HG02759 (cell line): Measurements from ENCODE around the gene FKBP11.

Experiments
- ATAC-seq: cut with Tn5 transposase; IDR thresholded peaks from one replicate; pipeline ENCODE4 v1.9.1; 2021; ENCODE audit warnings: mild to moderate bottlenecking, moderate library complexity; ENCODE audit not compliant: unreplicated experiment

FKBP11 gene

GRCh38 chr12:48956279-48957140 is 31.2 kb upstream of the FKBP11 start:
- ATAC-seq: peak; percentile 1

GRCh38 chr12:48954841-48955501 is 29.7 kb upstream of the FKBP11 start:
- ATAC-seq: no peak

GRCh38 chr12:48954061-48954460 is 28.8 kb upstream of the FKBP11 start:
- ATAC-seq: no peak

DNA sequence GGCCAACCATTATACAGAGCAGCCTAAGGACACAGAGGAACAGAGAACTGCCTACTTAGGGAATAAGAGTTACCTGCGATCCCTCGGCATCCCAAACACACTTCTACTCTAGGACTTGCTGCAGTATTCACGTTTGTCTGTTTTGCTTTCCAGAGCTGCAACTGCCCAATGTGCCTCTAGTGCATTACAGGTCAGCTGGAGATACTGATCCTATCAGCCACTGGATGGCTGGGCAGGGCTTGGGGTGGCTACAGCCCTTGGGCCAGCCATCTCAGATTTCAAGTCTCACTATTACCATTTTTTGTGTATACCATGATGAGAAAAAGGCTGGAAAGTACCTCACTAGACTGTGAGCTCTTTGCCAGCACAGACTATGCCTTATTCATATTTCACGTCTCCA is 27.4 kb upstream of the FKBP11 start:
- no peak for ATAC-seq

GRCh38 chr12:48947727-48948126 is 22.4 kb upstream of the FKBP11 start:
- ATAC-seq: no peak

DNA sequence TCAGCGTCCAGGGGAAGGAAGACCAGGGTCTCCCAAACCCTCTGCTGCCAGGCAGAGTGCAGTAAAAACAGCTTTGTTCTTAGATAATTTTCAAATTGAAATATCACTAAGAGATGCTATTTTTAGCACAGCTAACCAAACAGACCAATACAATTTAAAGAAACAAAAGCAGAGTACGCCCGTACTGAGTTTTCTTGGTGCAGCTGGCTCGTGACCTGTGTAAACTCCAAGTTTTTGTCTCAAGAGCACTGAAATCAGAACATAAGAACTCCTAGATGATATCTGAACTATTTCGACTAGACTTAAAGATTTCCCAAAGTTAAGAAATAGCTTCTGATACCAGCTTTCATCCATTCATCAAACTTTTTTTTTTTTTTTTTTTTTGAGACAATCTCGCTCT is 21.7 kb upstream of the FKBP11 start:
- no peak for ATAC-seq

- ATAC-seq: no peak
These were observed 20.9 kb upstream of the FKBP11 start for GRCh38 chr12:48946205-48946604.

DNA sequence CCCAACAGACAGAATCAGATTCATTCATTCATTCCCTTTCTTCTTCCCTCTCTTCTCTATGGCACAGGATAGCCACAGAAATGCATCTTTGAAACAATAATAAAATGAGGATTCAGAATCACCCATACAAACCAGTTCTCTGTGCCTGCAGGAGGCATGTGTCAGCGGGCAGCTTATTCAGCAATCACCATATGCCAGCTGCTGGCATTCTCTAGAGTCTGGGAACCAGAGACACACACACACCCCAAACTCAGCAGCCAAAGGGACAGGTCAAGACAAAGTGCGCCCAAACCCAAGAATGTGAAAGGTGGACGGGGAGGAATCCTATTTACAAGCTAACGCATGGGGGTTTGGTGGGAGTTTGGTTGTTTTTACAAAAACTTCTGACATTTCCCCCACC is 17.9 kb upstream of the FKBP11 start:
- ATAC-seq: no peak

DNA sequence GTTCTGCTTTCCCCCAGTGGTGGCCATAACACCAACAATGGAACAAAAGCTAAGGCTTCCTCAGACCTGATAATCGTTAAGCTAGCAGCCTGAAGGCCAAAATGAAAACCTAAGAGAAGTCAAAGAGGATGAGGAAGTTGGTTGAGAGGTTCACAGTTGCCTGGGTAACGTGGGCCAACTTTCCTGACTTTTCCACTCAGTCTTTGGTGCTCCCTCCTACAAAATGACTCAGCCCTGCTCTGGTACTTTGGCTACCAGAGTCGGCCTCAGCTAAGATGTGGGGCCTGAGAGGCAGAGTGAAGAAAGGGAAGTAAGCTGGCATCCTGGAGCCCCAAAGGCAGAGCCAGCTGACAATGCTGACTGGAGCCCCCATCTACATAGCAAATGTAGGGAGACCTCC is 14.9 kb upstream of the FKBP11 start:
- no peak for ATAC-seq

- ATAC-seq: no peak
These were observed 13.5 kb upstream of the FKBP11 start for GRCh38 chr12:48938805-48939204.

GRCh38 chr12:48937170-48937569 is 11.9 kb upstream of the FKBP11 start:
- no peak for ATAC-seq

GRCh38 chr12:48936379-48936979 is 11.2 kb upstream of the FKBP11 start:
- ATAC-seq: no peak

DNA sequence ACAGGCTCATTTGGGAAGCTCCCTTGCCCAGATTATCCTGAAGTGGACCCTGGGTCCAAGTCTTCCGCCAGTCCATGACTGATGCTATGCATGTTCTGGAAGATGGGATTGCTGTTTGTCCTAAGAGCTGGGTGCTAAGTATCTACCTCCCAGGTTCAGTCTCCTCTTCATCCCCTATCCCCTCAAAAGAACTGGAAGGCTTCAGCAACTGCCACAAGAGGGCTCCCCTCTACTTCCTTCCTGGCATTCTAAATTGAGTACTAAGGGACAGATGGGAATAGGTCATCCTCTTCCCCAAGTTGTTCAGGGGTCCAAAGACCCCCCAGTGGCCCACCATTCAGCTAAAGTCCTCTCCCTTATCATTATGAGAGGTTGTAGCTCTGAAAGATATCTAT is 9.0 kb upstream of the FKBP11 start:
- no peak for ATAC-seq

DNA sequence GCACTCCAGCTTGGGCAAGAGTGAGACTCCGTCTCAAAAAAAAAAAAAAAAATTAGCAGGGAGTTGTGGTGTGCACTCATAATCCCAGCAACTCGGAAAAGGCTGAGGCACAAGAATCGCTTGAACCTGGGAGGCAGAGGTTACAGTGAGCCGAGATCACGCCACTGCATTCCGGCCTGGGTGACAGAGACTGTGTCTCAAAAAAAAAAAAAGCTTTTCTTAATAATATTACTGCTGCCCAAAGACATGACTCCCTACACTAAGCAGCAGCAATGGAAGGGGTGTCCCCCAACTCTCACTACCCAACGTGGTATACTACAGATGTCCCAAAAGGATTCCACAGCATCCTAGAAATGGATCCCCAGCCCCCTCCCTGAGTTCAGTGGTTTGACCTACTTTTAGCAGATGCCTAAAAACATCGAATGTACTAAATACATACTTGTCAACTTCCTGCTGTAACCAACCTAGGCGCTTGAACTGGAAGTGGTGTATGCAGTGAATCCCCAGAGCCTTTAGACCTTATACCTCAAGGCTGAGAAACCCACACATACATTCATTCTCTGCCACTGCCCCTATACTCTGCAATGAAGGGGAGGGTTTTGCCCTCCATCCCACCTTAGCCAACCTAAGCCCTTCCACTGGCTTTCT is 8.5 kb upstream of the FKBP11 start:
- ATAC-seq: no peak

DNA sequence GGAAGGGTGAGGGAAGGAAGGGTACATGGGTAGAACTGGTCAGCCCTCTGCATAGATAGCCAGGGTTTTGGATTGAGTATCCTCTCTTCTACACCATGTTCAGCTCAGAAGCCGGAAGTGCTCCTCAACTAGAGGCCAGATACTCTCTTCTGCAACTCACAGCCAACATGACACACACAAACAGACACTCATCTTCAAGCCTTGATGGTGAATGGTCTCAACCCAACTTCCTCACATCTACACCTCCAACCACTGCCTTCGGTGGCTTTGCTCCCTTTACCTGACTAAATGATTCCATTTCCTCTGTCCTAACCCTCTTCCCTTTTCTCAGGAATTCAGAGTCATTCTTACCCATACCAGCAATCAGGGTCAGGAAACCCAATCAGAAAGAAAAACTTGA is 7.6 kb upstream of the FKBP11 start:
- ATAC-seq: no peak

GRCh38 chr12:48930475-48930874 is 5.2 kb upstream of the FKBP11 start:
- no peak for ATAC-seq

DNA sequence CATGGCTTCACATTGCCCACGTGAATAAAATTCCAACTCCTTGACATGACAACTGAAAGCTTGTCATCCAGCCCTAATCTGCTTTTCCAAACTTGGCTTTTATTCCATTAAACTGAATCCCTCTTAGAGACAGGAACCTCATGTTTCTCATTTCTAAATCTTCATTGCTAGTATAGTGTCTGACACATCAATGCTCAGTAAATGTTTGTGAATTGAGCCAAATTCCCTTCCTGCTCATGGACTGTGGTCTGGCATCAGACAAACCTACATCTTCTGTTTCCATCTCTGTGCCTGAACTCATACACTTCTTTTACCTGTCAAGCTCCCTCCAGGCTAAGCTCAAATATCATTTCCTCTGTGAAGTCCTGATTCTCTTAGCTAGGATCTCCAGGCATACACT is 4.3 kb upstream of the FKBP11 start:
- no peak for ATAC-seq

DNA sequence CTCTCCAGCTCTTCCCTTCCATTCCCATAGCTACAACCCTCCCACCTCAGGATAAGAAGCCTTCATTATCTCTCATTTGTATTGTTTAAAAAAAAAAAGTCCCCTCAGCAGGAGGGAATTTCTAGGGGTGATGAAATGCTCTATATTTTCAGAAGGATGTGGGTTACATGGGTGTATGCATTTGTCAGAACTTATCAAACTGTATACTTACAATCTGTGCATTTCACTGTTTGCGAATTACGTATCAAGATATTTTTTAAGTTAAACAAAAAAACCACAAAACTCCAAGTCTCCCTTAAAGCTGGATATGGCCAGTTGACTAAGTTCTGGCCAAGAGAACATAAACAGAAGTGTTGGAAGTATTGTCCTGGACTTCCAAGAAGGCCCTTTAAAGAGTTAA is 2.0 kb upstream of the FKBP11 start:
- ATAC-seq: no peak

GRCh38 chr12:48924617-48925303 is 532 bp downstream of the FKBP11 start:
- peak; percentile 86 for ATAC-seq

DNA sequence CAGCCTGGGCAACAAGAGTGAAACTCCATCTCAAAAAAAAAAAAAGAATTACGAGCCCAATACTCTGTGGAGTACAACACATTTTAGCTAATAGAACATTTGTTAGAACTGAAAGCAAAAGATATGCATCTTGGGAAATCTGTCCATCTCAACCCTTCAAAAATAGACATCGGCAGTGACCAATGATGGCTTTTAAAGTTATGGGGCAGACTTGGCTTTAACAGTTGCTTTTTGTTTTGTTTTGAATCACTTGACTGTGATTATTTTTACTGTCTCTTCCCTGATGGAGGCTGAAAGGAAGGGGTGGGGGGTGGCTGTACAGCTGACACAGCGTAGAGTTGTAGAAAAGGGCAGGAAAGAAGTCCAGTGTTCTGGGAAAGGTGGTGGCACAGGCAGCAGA is 2.2 kb downstream of the FKBP11 start:
- ATAC-seq: no peak
